Measurements from ENCODE around the gene APOBEC4.

- TF ChIP-seq POLR2AphosphoS5 (IDR thresholded peaks at IDR 0.05; ENCODE audit: borderline replicate concordance, low read depth, low read length) (no peak), EZH2 (IDR thresholded peaks at IDR 0.05) (no peak), FOXP2 (optimal IDR thresholded peaks at IDR 0.05; ENCODE audit: control extremely low read depth, extremely low read length, insufficient read depth) (no peak)
Observed at GRCh38 chr1:183696981-183697380, 43.9 kb upstream of the APOBEC4 start.

Data from SK-N-MC (cell line).